GM12878 (cell line): ENCODE measurements around the gene COX10. TPM values are rescaled to one million over a fixed set of nuclear protein-coding genes. Genes with fewer than 3 reads are reported as not detected.

ENCODE experiments used
- ATAC-seq: fragments of 200-7000 bp; cut with Tn5 transposase; 3 replicates; pipeline ENCODE4 v1.9.1; 2020; ENCODE audit warnings: mild to moderate bottlenecking, moderate library complexity
- BruUV-seq: library from RNA; stranded (reverse); fragments of 400-500 nt; replicated peaks from 2 replicates; lab custom pipeline; 2021; lab: Mats Ljungman, UMichigan
- CTCF ChIA-PET: fragments of 300-600 bp; sonication (Branson Sonifier 250); formaldehyde crosslinking; extraction: SDS; loops from one replicate; lab custom pipeline; 2021; ENCODE audit warnings: inconsistent platforms; lab: Yijun Ruan, JAX
- POLR2A ChIA-PET: fragments of 350-600 bp; formaldehyde crosslinking; extraction: SDS; loops from one replicate; lab custom pipeline; 2021; ENCODE audit warnings: inconsistent platforms; lab: Charles Lee
- RAD21 ChIA-PET: fragments of 300-600 bp; sonication (Branson Sonifier 250); formaldehyde crosslinking; loops from one replicate; lab custom pipeline; 2023; ENCODE audit warnings: antibody characterized with exemption; ENCODE audit not compliant: unreplicated experiment; lab: Charles Lee
- SMC1A ChIA-PET: fragments of 300-600 bp; sonication (Branson Sonifier 250); formaldehyde crosslinking; loops from one replicate; lab custom pipeline; 2023; ENCODE audit not compliant: unreplicated experiment, uncharacterized antibody; lab: Charles Lee
- DNase-seq: peaks from one replicate; pipeline ENCODE4 v3.0.0-alpha.2; 2011; ENCODE audit warnings: low read depth, low spot score
- FAIRE-seq: peaks from 3 replicates; lab custom pipeline; 2011; peaks lifted over from hg19 to GRCh38; lab: Jason Lieb, UNC
- H2AFZ ChIP-seq: 2 replicates; pipeline ENCODE4 v1.6.0; 2011; ENCODE audit warnings: low read depth, low read length, control low read depth; ENCODE audit not compliant: control insufficient read depth
- H3K27ac ChIP-seq: 2 replicates; pipeline ENCODE4 v1.5.1; 2011; ENCODE audit warnings: control low read depth; ENCODE audit not compliant: control insufficient read depth, insufficient read depth
- H3K27me3 ChIP-seq, 2 experiments: replicated peaks in 1 of 2; 2 replicates each; pipeline versions ENCODE4 v1.6.0 to v1.6.1; 2011; ENCODE audit warnings: low read length in 1 of 2; ENCODE audit not compliant: control insufficient read depth in 2 of 2, insufficient read depth in 2 of 2
- H3K36me3 ChIP-seq, 2 experiments: 2 replicates each; pipeline ENCODE4 v1.5.1; 2011; ENCODE audit warnings: low read length in 1 of 2; ENCODE audit not compliant: control insufficient read depth in 2 of 2, insufficient read depth in 2 of 2
- H3K4me1 ChIP-seq: 2 replicates; pipeline ENCODE4 v1.6.1; 2011; ENCODE audit warnings: mild to moderate bottlenecking, low read length, moderate library complexity, mixed read lengths; ENCODE audit not compliant: control insufficient read depth, insufficient read depth
- H3K4me2 ChIP-seq: 2 replicates; pipeline ENCODE4 v1.6.0; 2011; ENCODE audit warnings: control low read depth; ENCODE audit not compliant: control insufficient read depth, insufficient read depth
- H3K4me3 ChIP-seq: fragments of 200-600 bp; sonication (generic); 2 replicates; pipeline ENCODE4 v1.5.1; 2016
- H3K79me2 ChIP-seq: 2 replicates; pipeline ENCODE4 v1.6.0; 2011; ENCODE audit warnings: low read length; ENCODE audit not compliant: control insufficient read depth, insufficient read depth
- H3K9ac ChIP-seq: 2 replicates; pipeline ENCODE4 v1.8.0; 2011; ENCODE audit warnings: low read length, control low read depth, mixed read lengths; ENCODE audit not compliant: control insufficient read depth, insufficient read depth
- H3K9me3 ChIP-seq: replicated peaks from 3 replicates; pipeline ENCODE4 v1.5.1; 2011; ENCODE audit warnings: mild to moderate bottlenecking, low read length; ENCODE audit not compliant: control insufficient read depth, insufficient read depth
- H4K20me1 ChIP-seq: 2 replicates; pipeline ENCODE4 v1.6.0; 2011; ENCODE audit not compliant: control insufficient read depth, insufficient read depth
- FOXK2 ChIP-seq: fragments of 450-650 bp; IDR thresholded peaks from 2 replicates; pipeline ENCODE4 v1.6.1; 2017; ENCODE audit warnings: mild to moderate bottlenecking, moderate library complexity
- JUND ChIP-seq: IDR thresholded peaks from 2 replicates; pipeline ENCODE4 v1.6.1; 2012; ENCODE audit warnings: low read depth, mild to moderate bottlenecking, low read length, improper control_type of control experiment, moderate library complexity
- POU2F2 ChIP-seq: IDR thresholded peaks from 3 replicates; pipeline ENCODE4 v1.6.1; 2011; ENCODE audit warnings: low read depth, mild to moderate bottlenecking, low read length, borderline replicate concordance
- WGBS: methylation state at CpG from one replicate; pipeline ENCODE4 v1.1.6; 2016; ENCODE audit warnings: low lambda C conversion rate; ENCODE audit not compliant: insufficient replicate concordance, insufficient coverage; ENCODE audit errors: missing lambda C conversion rate; 5-methylcytosine and 5-hydroxymethylcytosine counted together
- in situ Hi-C: fragments of 300-500 bp; cut with MboI; formaldehyde crosslinking; loops from 9 replicates; pipeline ENCODE4 v1.14.3; 2018; ENCODE audit warnings: mixed read lengths
- intact Hi-C: fragments of 100-400 bp; cut with micrococcal nuclease; formaldehyde crosslinking; loops from one replicate; pipeline ENCODE4 v1.14.2; 2022; ENCODE audit not compliant: unreplicated experiment
- polyA plus RNA-seq, 11 experiments: library from polyadenylated mRNA; depleted of rRNA in 4 of 11; unstranded in 6 of 11; stranded (reverse) in 5 of 11; fragments of >200 nt; fragmentation: Nextera tagmentation in 4 of 11; fragmentation: Illumina TruSeq in 1 of 11; extraction: Ambion mirVana in 4 of 11; extraction: Trizol in 1 of 11; gene quantifications; 1 replicate in 1 of 11; 2 replicates in 10 of 11; pipeline versions ENCODE4 v1.2.1 to v1.2.3, GENCODE V29; 2011 to 2016; ENCODE audit warnings: inconsistent platforms in 2 of 11, missing spikeins in 2 of 11, low read depth in 1 of 11
- total RNA-seq, 4 experiments: library from RNA; depleted of rRNA in 3 of 4; stranded (reverse); fragments of >200 nt in 3 of 4; fragmentation: Illumina TruSeq in 1 of 4; extraction: Trizol in 1 of 4; gene quantifications; 2 replicates each; pipeline versions ENCODE4 v1.2.1 to v1.2.3, GENCODE V29; 2013 to 2021
- TF ChIP-seq, protein P1 (sequence below): fragments of 150-350 bp; IDR thresholded peaks from 2 replicates; pipeline ENCODE4 v1.6.1; 2016; ENCODE audit warnings: low read depth, low read length

Gene COX10
- total and polyA plus RNA-seq, 10 of the 15 experiments (the other 5 are each of a cell fraction or from before 2014, with no cell fraction given): 9.6 to 29.4 (median 21.3) TPM

DNA sequence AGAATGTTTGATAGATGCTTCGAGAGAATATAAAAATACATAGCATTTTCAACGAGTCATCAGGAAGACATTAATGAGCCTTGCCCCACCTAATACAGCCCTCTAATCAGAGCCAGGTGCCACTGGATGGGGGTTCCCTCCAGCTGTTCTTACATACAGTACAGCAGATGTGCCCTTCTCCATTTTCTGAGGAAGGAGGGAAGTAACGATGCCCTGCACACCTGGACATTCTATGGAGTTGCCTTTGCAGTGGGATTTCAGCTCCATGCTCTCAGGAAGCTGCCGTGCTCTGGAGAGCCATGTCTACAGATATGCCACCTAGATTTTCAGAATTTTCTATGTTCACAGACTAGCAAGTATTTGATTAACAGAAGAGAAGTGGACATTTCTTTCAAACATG, 131.1 kb downstream of the COX10 start (continued):
- no peak for TF ChIP-seq JUND
- TF ChIP-seq, all 136 proteins: peak for 0

DNA sequence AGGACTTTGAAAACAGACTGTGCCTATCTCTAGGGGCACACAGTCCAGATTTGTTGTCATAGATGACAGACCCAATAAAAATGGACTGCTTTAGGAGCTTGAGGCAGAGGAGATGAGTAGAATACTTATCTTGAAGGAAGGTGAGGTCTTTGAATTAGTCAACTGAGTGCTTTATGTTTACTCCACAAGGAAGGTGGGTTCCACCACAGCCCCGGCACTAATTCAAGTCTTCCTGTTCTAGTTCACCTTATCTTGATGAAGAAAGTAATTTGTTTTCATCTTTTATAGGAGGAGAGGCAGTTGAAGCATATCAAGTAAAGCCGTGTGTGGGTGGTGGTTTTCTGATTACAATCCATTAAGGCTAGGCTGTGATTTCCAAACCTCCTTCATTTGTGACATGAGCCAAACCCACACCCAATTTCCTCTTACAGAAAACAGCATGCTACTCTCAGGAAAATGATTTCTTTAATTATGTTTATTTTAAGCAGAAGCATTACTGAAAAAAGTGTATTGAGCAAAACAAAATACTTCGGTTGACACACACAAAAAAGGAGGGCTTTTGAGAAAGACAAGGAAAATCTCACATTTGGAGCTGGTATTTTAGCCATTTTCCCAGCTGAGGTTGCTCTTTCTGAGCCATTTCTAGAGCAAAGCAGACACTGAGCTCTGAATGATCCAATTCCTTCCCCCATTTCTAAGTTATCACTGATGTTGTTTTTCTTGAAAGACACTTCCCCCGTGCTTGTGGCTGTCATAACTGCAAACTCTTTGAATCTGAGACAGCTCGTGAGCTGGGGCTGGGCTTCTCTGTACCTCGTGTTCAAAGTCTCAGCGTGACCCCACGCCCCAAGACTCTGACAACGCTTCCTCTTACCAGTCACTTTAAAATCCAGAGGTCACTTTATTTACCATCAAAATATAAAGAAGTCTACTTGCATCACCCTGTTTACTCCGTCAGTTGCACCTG, 132.0 kb downstream of the COX10 start:
- intact Hi-C loops: no loop called here
- no peak for FAIRE-seq
- H3K79me2 ChIP-seq: no peaks in the 10 kb centered on the region
- H3K4me1 ChIP-seq: no peaks in the 10 kb centered on the region
- H3K9me3 ChIP-seq: no peaks in the 10 kb centered on the region
- H3K27me3 ChIP-seq: no peaks in the 10 kb centered on the region
- no peak overlapping the region for H2AFZ ChIP-seq
- H3K36me3 ChIP-seq: peaks cover 0 to 2% of the 10 kb centered on the region in 2 experiments; a peak in 2 of 4 replicates
- H3K9ac ChIP-seq: no peak overlapping the region
- no peak overlapping the region for H3K4me2 ChIP-seq
- no peak overlapping the region for H3K4me3 ChIP-seq
- TF ChIP-seq FOXK2 (no peak), POU2F2 (no peak)
- TF ChIP-seq, protein P1, sequence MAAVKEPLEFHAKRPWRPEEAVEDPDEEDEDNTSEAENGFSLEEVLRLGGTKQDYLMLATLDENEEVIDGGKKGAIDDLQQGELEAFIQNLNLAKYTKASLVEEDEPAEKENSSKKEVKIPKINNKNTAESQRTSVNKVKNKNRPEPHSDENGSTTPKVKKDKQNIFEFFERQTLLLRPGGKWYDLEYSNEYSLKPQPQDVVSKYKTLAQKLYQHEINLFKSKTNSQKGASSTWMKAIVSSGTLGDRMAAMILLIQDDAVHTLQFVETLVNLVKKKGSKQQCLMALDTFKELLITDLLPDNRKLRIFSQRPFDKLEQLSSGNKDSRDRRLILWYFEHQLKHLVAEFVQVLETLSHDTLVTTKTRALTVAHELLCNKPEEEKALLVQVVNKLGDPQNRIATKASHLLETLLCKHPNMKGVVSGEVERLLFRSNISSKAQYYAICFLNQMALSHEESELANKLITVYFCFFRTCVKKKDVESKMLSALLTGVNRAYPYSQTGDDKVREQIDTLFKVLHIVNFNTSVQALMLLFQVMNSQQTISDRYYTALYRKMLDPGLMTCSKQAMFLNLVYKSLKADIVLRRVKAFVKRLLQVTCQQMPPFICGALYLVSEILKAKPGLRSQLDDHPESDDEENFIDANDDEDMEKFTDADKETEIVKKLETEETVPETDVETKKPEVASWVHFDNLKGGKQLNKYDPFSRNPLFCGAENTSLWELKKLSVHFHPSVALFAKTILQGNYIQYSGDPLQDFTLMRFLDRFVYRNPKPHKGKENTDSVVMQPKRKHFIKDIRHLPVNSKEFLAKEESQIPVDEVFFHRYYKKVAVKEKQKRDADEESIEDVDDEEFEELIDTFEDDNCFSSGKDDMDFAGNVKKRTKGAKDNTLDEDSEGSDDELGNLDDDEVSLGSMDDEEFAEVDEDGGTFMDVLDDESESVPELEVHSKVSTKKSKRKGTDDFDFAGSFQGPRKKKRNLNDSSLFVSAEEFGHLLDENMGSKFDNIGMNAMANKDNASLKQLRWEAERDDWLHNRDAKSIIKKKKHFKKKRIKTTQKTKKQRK: no peak
- POLR2A ChIA-PET: no interaction called here
- H3K27ac ChIP-seq: no peak overlapping the region
- DNase-seq: no peak
- ATAC-seq: no peak
- 98% methylated on average over 10 of the region's 10 CpGs for WGBS
- RAD21 ChIA-PET: no interaction called here
- no TSS peak for BruUV-seq
- SMC1A ChIA-PET: no interaction called here
- CTCF ChIA-PET: no interaction called here
- H4K20me1 ChIP-seq: no peaks in the 10 kb centered on the region
- in situ Hi-C loops: no loop called here
